CD14-positive monocyte (primary cell): Measurements from ENCODE around the gene NENF. TPM values are rescaled to one million over a fixed set of nuclear protein-coding genes. Genes with fewer than 3 reads are reported as not detected.

Experiments
- DNase-seq, 3 donors: peaks; one replicate each; pipeline ENCODE4 v3.0.0-alpha.2; 2011 to 2022
- H2AFZ ChIP-seq: 2 replicates; pipeline ENCODE4 v1.6.0; 2012; ENCODE audit warnings: mild to moderate bottlenecking, low read depth, low read length, inconsistent platforms; ENCODE audit not compliant: insufficient read depth, poor library complexity, severe bottlenecking
- H3K27ac ChIP-seq, 2 donors: 1 replicate in 1 of 2; 2 replicates in 1 of 2; pipeline ENCODE4 v1.5.1; 2012 to 2013; ENCODE audit warnings: low read length in 2 of 2, control low read depth in 1 of 2, inconsistent platforms in 1 of 2, low read depth in 1 of 2, mild to moderate bottlenecking in 1 of 2
- H3K27me3 ChIP-seq, 2 donors: one replicate each; pipeline versions ENCODE4 v1.6.0 to v1.6.1; 2011 to 2013; ENCODE audit warnings: low read length in 2 of 2; ENCODE audit not compliant: control insufficient read depth in 2 of 2, insufficient read depth in 2 of 2
- H3K36me3 ChIP-seq, 2 donors: replicated peaks in 1 of 2; 1 replicate in 1 of 2; 2 replicates in 1 of 2; pipeline versions ENCODE4 v1.5.1 to v1.6.1; 2012 to 2013; ENCODE audit warnings: low read length in 2 of 2, control low read depth in 1 of 2, inconsistent platforms in 1 of 2, mild to moderate bottlenecking in 1 of 2; ENCODE audit not compliant: insufficient read depth in 2 of 2, control insufficient read depth in 1 of 2
- H3K4me1 ChIP-seq, 2 donors: 1 replicate in 1 of 2; 2 replicates in 1 of 2; pipeline versions ENCODE4 v1.5.1 to v1.6.1; 2012 to 2013; ENCODE audit warnings: low read length in 2 of 2, control low read depth in 1 of 2, inconsistent platforms in 1 of 2, mild to moderate bottlenecking in 1 of 2, moderate library complexity in 1 of 2; ENCODE audit not compliant: insufficient read depth in 2 of 2, control insufficient read depth in 1 of 2
- H3K4me2 ChIP-seq: replicated peaks from 2 replicates; pipeline ENCODE3; 2012; ENCODE audit warnings: low read length, moderate library complexity, mild to moderate bottlenecking; ENCODE audit not compliant: poor library complexity, severe bottlenecking; ENCODE audit errors: extremely low read depth
- H3K4me3 ChIP-seq, 3 experiments: fragments of 200-600 bp in 1 of 3; sonication (generic) in 1 of 3; replicated peaks in 1 of 3; 1 replicate in 2 of 3; 2 replicates in 1 of 3; pipeline ENCODE4 v1.5.1; 2011 to 2013; ENCODE audit warnings: low read length in 3 of 3, mild to moderate bottlenecking in 3 of 3, control low read depth in 2 of 3, low read depth in 2 of 3, inconsistent platforms in 1 of 3, moderate library complexity in 1 of 3
- H3K79me2 ChIP-seq: 2 replicates; pipeline ENCODE4 v1.6.0; 2012; ENCODE audit warnings: mild to moderate bottlenecking, control low read depth, inconsistent platforms, low read length, moderate library complexity; ENCODE audit not compliant: insufficient read depth
- H3K9ac ChIP-seq: 2 replicates; pipeline ENCODE4 v1.6.0; 2017; ENCODE audit warnings: low read length, mild to moderate bottlenecking; ENCODE audit not compliant: insufficient read depth, poor library complexity, severe bottlenecking
- H3K9me3 ChIP-seq, 2 donors: replicated peaks in 1 of 2; 1 replicate in 1 of 2; 2 replicates in 1 of 2; pipeline versions ENCODE4 v1.5.1 to v1.6.1; 2012 to 2013; ENCODE audit warnings: low read length in 2 of 2, control low read depth in 1 of 2; ENCODE audit not compliant: control insufficient read depth in 1 of 2, insufficient read depth in 1 of 2
- H4K20me1 ChIP-seq: 2 replicates; pipeline ENCODE4 v1.6.0; 2012; ENCODE audit warnings: mild to moderate bottlenecking, low read length, control low read depth, moderate library complexity; ENCODE audit not compliant: insufficient read depth
- H3K27ac Mint-ChIP-seq, 7 donors: one replicate each; pipeline ENCODE4 v1.8.0; 2020; ENCODE audit warnings: mild to moderate bottlenecking in 7 of 7, mixed read lengths in 7 of 7, moderate library complexity in 6 of 7, inconsistent platforms in 2 of 7
- H3K27me3 Mint-ChIP-seq, 3 donors: one replicate each; pipeline ENCODE4 v1.8.0; 2021 to 2022; ENCODE audit warnings: low read depth in 3 of 3, mild to moderate bottlenecking in 3 of 3, mixed read lengths in 3 of 3, moderate library complexity in 3 of 3, inconsistent platforms in 1 of 3
- H3K36me3 Mint-ChIP-seq, 2 donors: one replicate each; pipeline ENCODE4 v1.8.0; 2020; ENCODE audit warnings: mixed read lengths in 2 of 2, inconsistent platforms in 1 of 2, mild to moderate bottlenecking in 1 of 2
- H3K4me1 Mint-ChIP-seq: one replicate; pipeline ENCODE4 v1.8.0; 2020; ENCODE audit warnings: mild to moderate bottlenecking, mixed read lengths
- H3K4me3 Mint-ChIP-seq, 2 donors: one replicate each; pipeline ENCODE4 v1.8.0; 2020; ENCODE audit warnings: mild to moderate bottlenecking in 2 of 2, mixed read lengths in 2 of 2, moderate library complexity in 1 of 2
- H3K9me3 Mint-ChIP-seq, 7 donors: one replicate each; pipeline ENCODE4 v1.8.0; 2020 to 2022; ENCODE audit warnings: mixed read lengths in 7 of 7, mild to moderate bottlenecking in 6 of 7, moderate library complexity in 6 of 7, inconsistent platforms in 2 of 7
- CTCF ChIP-seq: fragments of 200-600 bp; IDR thresholded peaks from one replicate; pipeline ENCODE4 v1.8.0; 2022; ENCODE audit warnings: antibody characterized with exemption, mild to moderate bottlenecking
- WGBS: methylation state at CpG from one replicate; pipeline ENCODE4 v1.1.5; 2013; ENCODE audit warnings: missing lambda C conversion rate; ENCODE audit not compliant: insufficient coverage; 5-methylcytosine and 5-hydroxymethylcytosine counted together
- intact Hi-C, 2 donors: fragments of 100-400 bp; cut with micrococcal nuclease; formaldehyde crosslinking; loops; one replicate each; pipeline versions ENCODE4 v1.15.0 to v1.15.1; 2023
- polyA plus RNA-seq, 3 donors: library from polyadenylated mRNA; depleted of rRNA in 1 of 3; unstranded in 2 of 3; stranded (reverse) in 1 of 3; fragments of 300-500 nt in 2 of 3; fragments of >200 nt in 1 of 3; fragmentation: Illumina TruSeq in 2 of 3; gene quantifications; 1 replicate in 2 of 3; 2 replicates in 1 of 3; pipeline ENCODE4 v1.2.3, GENCODE V29; 2012 to 2021

Gene NENF
- polyA plus RNA-seq, 3 donors, result 9.7 to 56.4 (median 42.3) TPM

- WGBS, result no CpG with 5 or more reads among the region's 2 CpGs
- Histone ChIP-seq H3K4me2 (no peak overlapping the region), H3K4me3 (no peak overlapping the region), H3K27me3 (no peaks in the 10 kb centered on the region), H3K9ac (no peak overlapping the region), H3K36me3 (no peaks in the 10 kb centered on the region), H3K27ac (no peak overlapping the region), H3K4me1 (peaks cover 17 to 24% of the 10 kb centered on the region in 2 donors), H3K79me2 (no peaks in the 10 kb centered on the region), H4K20me1 (no peaks in the 10 kb centered on the region), H2AFZ (no peak overlapping the region), H3K9me3 (no peaks in the 10 kb centered on the region)
- H3K4me1 Mint-ChIP-seq, result peaks cover 45% of the 10 kb centered on the region
- intact Hi-C loops, result no loop called here
- no peak for DNase-seq
- peaks cover 4 to 21% (median 8%) of the 10 kb centered on the region in 3 donors for H3K27me3 Mint-ChIP-seq
- no peaks in the 10 kb centered on the region for H3K9me3 Mint-ChIP-seq
- TF ChIP-seq CTCF, result no peak
- peaks cover 1 to 2% of the 10 kb centered on the region in 2 donors for H3K36me3 Mint-ChIP-seq
- peak overlapping the region in 1 of 2 donors; percentile 39 for H3K4me3 Mint-ChIP-seq
- peak overlapping the region in 2 of 7 donors; percentile 31 to 100 for H3K27ac Mint-ChIP-seq
Measured at GRCh38 chr1:212481438-212481767, 48.7 kb downstream of the NENF start.

- Histone ChIP-seq H3K79me2 (no peaks in the 10 kb centered on the region), H3K9me3 (no peaks in the 10 kb centered on the region), H3K9ac (no peak overlapping the region), H4K20me1 (no peaks in the 10 kb centered on the region), H3K36me3 (no peaks in the 10 kb centered on the region), H2AFZ (no peak overlapping the region), H3K4me1 (peaks cover 20 to 25% of the 10 kb centered on the region in 2 donors), H3K27ac (no peak overlapping the region), H3K4me2 (no peak overlapping the region), H3K4me3 (no peak overlapping the region), H3K27me3 (no peaks in the 10 kb centered on the region)
- Mint-ChIP-seq H3K27me3 (peaks cover 4 to 21% (median 8%) of the 10 kb centered on the region in 3 donors), H3K4me3 (no peak overlapping the region), H3K36me3 (peaks cover 1 to 2% of the 10 kb centered on the region in 2 donors), H3K9me3 (no peaks in the 10 kb centered on the region), H3K4me1 (peaks cover 47% of the 10 kb centered on the region), H3K27ac (peak overlapping the region in 4 of 7 donors; percentile 31 to 100 (median 68))
- intact Hi-C loops, result no loop called here
- WGBS, result no CpG with 5 or more reads among the region's 3 CpGs
- no peak for TF ChIP-seq CTCF
- DNase-seq, result no peak
Measured at GRCh38 chr1:212482006-212482636, 49.4 kb downstream of the NENF start.
